PC-9 (cell line): Measurements from ENCODE around the gene CTIF. TPM values are rescaled to one million over a fixed set of nuclear protein-coding genes. Genes with fewer than 3 reads are reported as not detected.

Source experiments
- BruUV-seq: library from RNA; stranded (reverse); fragments of 400-500 nt; replicated peaks from 2 replicates; lab custom pipeline; 2021; lab: Mats Ljungman, UMichigan
- CTCF ChIA-PET: fragments of 300-600 bp; sonication (Branson Sonifier 250); formaldehyde crosslinking; loops from one replicate; lab custom pipeline; 2022; ENCODE audit warnings: antibody characterized with exemption; lab: Charles Lee
- POLR2A ChIA-PET: fragments of 300-600 bp; sonication (Branson Sonifier 250); formaldehyde crosslinking; loops from one replicate; lab custom pipeline; 2022; ENCODE audit warnings: antibody characterized with exemption; ENCODE audit not compliant: unreplicated experiment; lab: Charles Lee
- DNase-seq, 2 experiments: peaks; one replicate each; pipeline versions ENCODE4 v3.0.0 to v3.0.0-alpha.2; 2015 to 2022; ENCODE audit warnings: mixed read lengths in 1 of 2
- H2AFZ ChIP-seq: fragments of 200-600 bp; sonication (generic); 2 replicates; pipeline ENCODE4 v1.8.1; 2017; ENCODE audit warnings: antibody characterized with exemption
- H3F3A ChIP-seq: fragments of 200-600 bp; sonication (generic); 2 replicates; pipeline ENCODE4 v1.8.1; 2017; ENCODE audit warnings: antibody characterized with exemption, mild to moderate bottlenecking, low read depth; ENCODE audit not compliant: insufficient read depth
- H3K27ac ChIP-seq: fragments of 200-600 bp; sonication (generic); 2 replicates; pipeline ENCODE4 v1.6.1; 2016; ENCODE audit warnings: mixed run types
- H3K27me3 ChIP-seq: fragments of 200-600 bp; sonication (generic); 2 replicates; pipeline ENCODE4 v1.6.1; 2016; ENCODE audit warnings: low read depth, mixed run types; ENCODE audit not compliant: insufficient read depth
- H3K36me3 ChIP-seq: fragments of 200-600 bp; sonication (generic); 2 replicates; pipeline ENCODE4 v1.6.1; 2016; ENCODE audit warnings: low read depth, mixed run types
- H3K4me1 ChIP-seq: fragments of 200-600 bp; sonication (generic); replicated peaks from 2 replicates; pipeline ENCODE4 v1.6.1; 2016; ENCODE audit warnings: mixed run types; ENCODE audit not compliant: insufficient read depth
- H3K4me2 ChIP-seq: fragments of 200-600 bp; sonication (generic); 2 replicates; pipeline ENCODE4 v1.6.1; 2017; ENCODE audit warnings: mixed run types
- H3K4me3 ChIP-seq: fragments of 200-600 bp; sonication (generic); 2 replicates; pipeline ENCODE4 v1.6.1; 2016; ENCODE audit warnings: mixed run types
- H3K79me2 ChIP-seq: fragments of 200-600 bp; sonication (generic); 2 replicates; pipeline ENCODE4 v1.6.1; 2017; ENCODE audit warnings: low read depth, mixed run types
- H3K9me2 ChIP-seq: fragments of 200-600 bp; sonication (generic); 2 replicates; pipeline ENCODE4 v1.8.1; 2017; ENCODE audit warnings: mild to moderate bottlenecking; ENCODE audit not compliant: insufficient read depth
- H3K9me3 ChIP-seq: fragments of 200-600 bp; sonication (generic); 2 replicates; pipeline ENCODE4 v1.8.1; 2016; ENCODE audit warnings: low read depth; ENCODE audit not compliant: insufficient read depth
- H4K20me1 ChIP-seq: fragments of 200-600 bp; sonication (generic); 2 replicates; pipeline ENCODE4 v1.8.1; 2017; ENCODE audit not compliant: insufficient read depth
- CTCF ChIP-seq: fragments of 200-600 bp; sonication (generic); conservative IDR thresholded peaks from 2 replicates; pipeline ENCODE4 v1.6.1; 2017; ENCODE audit warnings: mixed run types, antibody characterized with exemption, mild to moderate bottlenecking, moderate library complexity
- EZH2 ChIP-seq: fragments of 200-600 bp; sonication (generic); IDR thresholded peaks from 2 replicates; pipeline ENCODE4 v1.8.0; 2017; ENCODE audit warnings: antibody characterized with exemption, low read depth
- intact Hi-C: fragments of 100-400 bp; cut with micrococcal nuclease; formaldehyde crosslinking; loops from one replicate; pipeline ENCODE4 v1.10.0; 2022; ENCODE audit not compliant: unreplicated experiment
- total RNA-seq: library from RNA; stranded (reverse); gene quantifications from 2 replicates; pipeline ENCODE4 v1.2.3, GENCODE V29; 2021

Gene CTIF
- total RNA-seq, 1 experiment from 2014 or later: 26.2 TPM

DNA sequence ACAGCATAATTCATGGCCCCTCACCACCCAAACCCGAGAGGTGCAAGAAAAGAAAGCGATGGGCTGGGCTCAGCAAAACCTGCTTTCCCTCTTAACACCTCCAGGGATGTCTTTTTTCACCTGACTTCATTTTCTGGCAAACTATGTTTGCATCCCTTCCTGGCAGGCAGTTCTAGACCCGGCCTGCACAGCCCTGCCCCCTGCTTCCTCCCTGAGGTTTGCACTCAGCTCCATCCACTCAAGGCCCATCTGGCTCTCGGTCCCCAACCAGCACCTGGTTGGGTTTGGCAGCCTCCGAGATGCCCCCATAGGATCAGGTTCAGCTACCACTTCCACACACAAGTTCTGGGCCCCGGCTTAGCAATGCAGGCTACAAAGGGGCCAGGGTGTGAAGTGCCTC lies 226.2 kb downstream of the CTIF start:
- Histone ChIP-seq H3K4me3 (no peak overlapping the region), H3F3A (no peaks in the 10 kb centered on the region), H3K4me1 (no peaks in the 10 kb centered on the region), H3K79me2 (no peaks in the 10 kb centered on the region), H3K27me3 (no peaks in the 10 kb centered on the region), H3K9me3 (no peaks in the 10 kb centered on the region), H3K4me2 (no peak overlapping the region), H3K27ac (no peak overlapping the region), H3K36me3 (no peaks in the 10 kb centered on the region), H3K9me2 (no peaks in the 10 kb centered on the region), H2AFZ (no peak overlapping the region), H4K20me1 (no peaks in the 10 kb centered on the region)
- intact Hi-C loops: no loop called here
- no peak for DNase-seq
- ChIA-PET CTCF (interaction anchor here (0.5 kb wide), 1 partner anchor 270 kb away, joined by 5 read pairs; no protein-coding TSS in a partner anchor), POLR2A (no interaction called here)
- TF ChIP-seq CTCF (no peak), EZH2 (no peak)
- BruUV-seq: no TSS peak

DNA sequence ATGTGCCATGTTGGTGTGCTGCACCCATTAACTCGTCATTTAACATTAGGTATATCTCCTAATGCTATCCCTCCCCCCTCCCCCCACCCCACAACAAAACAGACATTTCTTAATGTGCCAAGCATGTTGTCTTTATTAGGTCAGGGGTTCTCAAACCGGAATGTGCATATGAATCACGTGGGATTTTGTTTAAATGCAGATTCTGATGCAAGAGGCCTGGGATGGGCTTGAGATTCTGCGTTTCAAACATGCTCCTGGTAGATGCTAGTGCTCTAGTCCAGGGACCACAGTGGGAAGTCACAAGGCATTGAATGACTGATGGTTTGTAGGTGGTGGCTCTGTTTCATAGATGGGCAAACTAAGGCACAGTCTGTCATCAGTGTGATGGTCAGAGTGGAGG lies 227.2 kb downstream of the CTIF start:
- no peak overlapping the region for H3K27ac ChIP-seq
- POLR2A ChIA-PET: no interaction called here
- no peak overlapping the region for H3K4me3 ChIP-seq
- H3K27me3 ChIP-seq: no peaks in the 10 kb centered on the region
- intact Hi-C loops: no loop called here
- no peaks in the 10 kb centered on the region for H3F3A ChIP-seq
- H3K4me1 ChIP-seq: no peaks in the 10 kb centered on the region
- no peaks in the 10 kb centered on the region for H3K36me3 ChIP-seq
- CTCF ChIA-PET: interaction anchor here (0.6 kb wide), 1 partner anchor 256 kb away, joined by 4 read pairs; no protein-coding TSS in a partner anchor
- H3K79me2 ChIP-seq: no peaks in the 10 kb centered on the region
- H2AFZ ChIP-seq: no peak overlapping the region
- no peaks in the 10 kb centered on the region for H4K20me1 ChIP-seq
- no peak for DNase-seq
- H3K4me2 ChIP-seq: no peak overlapping the region
- H3K9me3 ChIP-seq: no peaks in the 10 kb centered on the region
- TF ChIP-seq CTCF (no peak), EZH2 (no peak)
- no peaks in the 10 kb centered on the region for H3K9me2 ChIP-seq
- no TSS peak for BruUV-seq

DNA sequence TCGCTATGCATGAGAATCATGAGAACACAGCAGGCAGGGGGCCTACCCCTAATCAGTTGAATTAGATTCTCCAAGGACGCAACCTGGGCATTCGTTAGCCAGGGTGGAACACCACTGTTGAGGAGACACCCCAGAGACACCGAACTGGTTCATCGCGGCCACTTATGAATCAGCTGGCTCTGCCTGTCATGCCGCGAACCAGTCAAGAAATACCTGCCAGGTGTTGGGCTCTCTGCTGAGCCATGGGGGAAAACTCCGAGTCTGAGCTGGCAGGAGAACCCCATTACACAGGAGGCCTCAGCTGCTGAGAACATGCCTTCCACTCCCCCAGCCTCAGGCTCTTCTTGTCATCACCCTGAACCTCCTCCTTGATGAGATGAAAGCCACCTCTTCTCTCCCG lies 227.7 kb downstream of the CTIF start:
- POLR2A ChIA-PET: no interaction called here

More for the DNA sequence above, 227.7 kb downstream of the CTIF start:
- H3K27me3 ChIP-seq: no peaks in the 10 kb centered on the region
- DNase-seq: no peak
- H3K4me1 ChIP-seq: no peaks in the 10 kb centered on the region
- CTCF ChIA-PET: no interaction called here
- no peaks in the 10 kb centered on the region for H4K20me1 ChIP-seq
- no peak overlapping the region for H3K4me3 ChIP-seq
- H3F3A ChIP-seq: no peaks in the 10 kb centered on the region
- no peak overlapping the region for H3K27ac ChIP-seq
- no peaks in the 10 kb centered on the region for H3K36me3 ChIP-seq
- no peaks in the 10 kb centered on the region for H3K9me2 ChIP-seq
- H2AFZ ChIP-seq: no peak overlapping the region
- H3K9me3 ChIP-seq: no peaks in the 10 kb centered on the region
- H3K79me2 ChIP-seq: no peaks in the 10 kb centered on the region
- intact Hi-C loops: no loop called here
- no peak for TF ChIP-seq EZH2
- TF ChIP-seq CTCF: no peak
- H3K4me2 ChIP-seq: no peak overlapping the region
- BruUV-seq: no TSS peak
